Measurements from ENCODE around the gene VTI1A.

The VTI1A gene

DNA sequence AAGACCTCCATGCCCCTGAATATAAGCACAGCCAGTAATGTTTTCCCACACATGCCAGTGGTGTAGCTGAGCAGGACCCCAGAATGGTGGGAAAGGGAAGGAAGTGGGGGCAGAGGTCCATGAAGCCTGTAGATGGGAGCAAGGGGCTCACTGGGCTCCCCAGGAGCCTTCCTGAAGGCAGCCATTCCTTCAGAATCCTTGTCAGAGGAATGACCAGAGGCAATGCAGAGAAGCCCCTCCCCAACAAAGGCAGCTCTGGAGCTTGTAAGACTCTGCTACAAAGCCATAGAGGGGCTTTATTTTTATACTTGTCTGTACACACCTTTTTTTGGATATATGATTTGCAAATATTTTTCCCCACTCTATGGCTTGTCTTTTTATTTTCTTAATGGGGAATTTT is 338.1 kb downstream of the VTI1A start:
- no peak for DNase-seq (ENCODE audit: low read depth in 2 of 2)

DNA sequence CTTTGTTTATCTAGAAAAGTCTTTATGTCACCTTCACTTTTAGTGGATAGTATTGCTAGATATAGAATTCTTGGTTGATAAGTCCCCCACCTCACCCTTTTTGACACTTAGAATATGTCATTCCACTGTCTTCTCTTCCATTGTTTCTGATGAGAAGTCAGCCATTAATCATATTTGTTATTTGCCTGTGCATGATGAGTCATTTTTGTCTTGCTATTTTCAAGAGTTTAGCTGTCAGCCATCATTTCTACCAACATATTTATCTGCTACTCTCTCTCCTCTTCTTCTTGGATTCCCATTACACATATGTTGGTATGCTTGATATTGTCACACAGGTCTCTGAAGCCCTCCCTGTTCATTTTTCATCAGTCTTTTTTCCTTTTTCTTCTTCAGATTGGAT is 342.2 kb downstream of the VTI1A start:
- DNase-seq (ENCODE audit: low read depth in 2 of 2), result no peak

DNA sequence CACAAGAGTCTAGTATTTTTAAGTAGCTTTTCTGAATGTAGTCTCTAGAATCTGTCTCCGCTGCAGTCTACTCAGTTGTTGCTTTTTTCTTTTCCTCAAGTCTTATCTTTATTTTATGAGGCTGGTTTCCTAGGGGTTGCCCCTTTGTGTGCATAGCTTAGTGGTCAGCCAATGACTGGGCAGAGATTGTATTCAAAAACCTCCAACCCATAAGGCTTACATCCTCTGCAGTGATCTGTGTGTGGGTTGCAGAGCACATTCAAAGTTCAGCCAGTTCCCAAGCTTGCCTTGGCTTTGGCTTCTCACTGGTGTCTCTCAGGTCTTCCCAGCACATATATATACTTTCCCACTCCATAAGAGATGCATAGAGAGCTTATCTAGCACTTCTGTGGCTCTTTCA is 343.0 kb downstream of the VTI1A start:
- no peak for DNase-seq (ENCODE audit: low read depth in 2 of 2)

DNA sequence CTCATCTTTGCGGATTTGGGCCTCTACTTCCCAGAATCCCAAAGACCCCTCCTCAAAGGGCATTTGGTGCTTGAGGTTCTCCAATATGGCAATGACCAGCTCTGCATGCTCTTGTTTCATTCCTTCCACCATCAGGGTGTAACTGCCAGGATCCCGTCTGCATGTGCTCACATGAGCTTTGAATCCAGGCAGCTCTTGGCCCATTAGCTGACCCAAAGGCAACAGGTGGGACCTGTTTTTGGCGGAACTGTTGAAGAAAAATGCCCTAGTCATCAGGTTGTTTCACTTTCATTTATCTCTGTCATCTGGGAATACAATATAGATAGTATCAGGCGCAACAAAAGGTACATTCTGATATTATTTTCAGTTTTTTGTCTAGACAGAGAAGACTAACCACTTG is 343.9 kb downstream of the VTI1A start:
- DNase-seq (ENCODE audit: low read depth in 2 of 2), result no peak

DNA sequence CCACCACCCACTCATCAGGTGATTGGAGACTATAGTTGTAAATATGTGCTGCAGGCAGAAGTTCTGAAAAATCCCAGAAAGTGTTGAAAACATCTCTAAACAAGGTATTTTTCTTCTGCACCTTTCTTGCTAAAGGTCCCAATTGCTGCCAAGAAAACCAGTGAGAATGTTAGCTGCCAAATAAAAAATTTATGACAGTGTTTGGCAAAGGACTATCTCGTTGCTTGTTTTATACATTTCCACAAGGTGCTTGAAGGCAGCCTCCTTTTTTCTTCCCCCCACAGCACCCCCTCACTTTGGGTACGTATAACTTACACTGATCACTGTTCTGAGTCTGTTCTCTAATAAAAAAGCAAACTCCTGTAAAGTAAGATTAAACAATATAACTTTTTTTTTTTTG is 344.4 kb downstream of the VTI1A start:
- no peak for DNase-seq (ENCODE audit: low read depth in 2 of 2)

DNA sequence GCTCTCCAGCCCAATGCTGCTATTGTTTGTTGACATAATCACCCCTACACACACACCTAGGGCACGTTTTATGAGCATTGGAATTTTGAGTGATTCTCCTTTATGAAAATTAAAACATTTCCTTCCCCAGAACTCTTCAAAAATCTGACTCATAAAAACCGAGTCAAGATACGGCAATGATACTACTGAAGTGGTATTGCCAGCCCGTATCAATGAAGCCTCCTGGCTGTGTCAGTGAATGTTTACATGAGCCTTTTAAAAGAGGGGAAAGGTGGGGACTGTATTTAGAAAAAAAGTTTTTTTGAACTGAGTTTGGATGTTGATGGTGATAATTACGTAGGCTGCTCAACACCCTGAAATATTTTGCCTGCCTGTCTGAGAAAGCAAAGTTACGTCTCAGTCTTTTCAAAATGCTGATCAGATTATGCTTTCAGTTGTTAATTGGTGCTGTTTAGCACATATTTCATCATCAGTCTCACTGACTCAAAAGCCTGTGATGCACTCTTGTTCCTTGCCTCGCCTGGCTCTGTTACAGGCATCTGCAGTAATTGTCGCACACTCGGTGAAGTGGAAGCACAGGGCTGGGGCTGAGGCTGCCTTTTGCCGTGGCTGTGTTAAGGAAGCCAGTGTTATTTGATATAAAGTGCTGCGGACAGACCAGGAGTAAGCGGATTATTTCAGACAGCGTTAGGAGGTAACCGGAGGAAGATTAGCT is 345.6 kb downstream of the VTI1A start:
- DNase-seq (ENCODE audit: low read depth in 2 of 2), result no peak

DNA sequence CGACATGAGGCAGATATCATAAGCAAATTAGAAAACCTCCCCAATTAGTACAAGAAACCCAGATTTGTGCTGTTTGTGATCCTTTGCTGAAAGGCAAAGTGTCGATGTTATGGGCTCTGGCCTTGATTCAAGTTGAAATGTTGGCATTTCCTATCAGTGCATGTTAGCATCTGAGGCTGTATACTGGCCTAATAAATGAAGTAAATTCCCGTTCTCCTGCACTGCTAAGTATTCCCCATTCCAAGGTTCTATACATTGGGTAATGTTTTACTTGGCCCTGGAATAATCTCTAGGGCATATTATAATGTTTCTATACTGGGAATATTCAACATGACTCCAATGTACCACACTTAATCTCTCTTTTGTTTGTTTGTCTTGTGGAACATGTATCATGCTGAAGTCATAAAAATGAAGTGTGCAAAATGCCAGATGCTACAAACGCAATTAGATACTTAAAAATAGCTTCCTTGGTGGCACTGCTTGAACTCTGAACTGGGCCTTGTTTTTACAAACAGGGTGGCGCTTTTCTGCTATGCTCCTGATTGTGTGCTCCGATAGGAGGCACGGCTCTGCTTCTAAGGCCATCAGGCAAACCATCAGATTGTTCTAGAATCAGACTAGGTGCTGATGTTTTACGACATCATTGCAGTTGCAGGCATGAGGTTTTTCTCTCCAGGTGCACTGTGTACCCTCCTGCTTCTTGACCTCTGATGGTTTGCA is 346.3 kb downstream of the VTI1A start:
- DNase-seq (ENCODE audit: low read depth in 2 of 2), result no peak

DNA sequence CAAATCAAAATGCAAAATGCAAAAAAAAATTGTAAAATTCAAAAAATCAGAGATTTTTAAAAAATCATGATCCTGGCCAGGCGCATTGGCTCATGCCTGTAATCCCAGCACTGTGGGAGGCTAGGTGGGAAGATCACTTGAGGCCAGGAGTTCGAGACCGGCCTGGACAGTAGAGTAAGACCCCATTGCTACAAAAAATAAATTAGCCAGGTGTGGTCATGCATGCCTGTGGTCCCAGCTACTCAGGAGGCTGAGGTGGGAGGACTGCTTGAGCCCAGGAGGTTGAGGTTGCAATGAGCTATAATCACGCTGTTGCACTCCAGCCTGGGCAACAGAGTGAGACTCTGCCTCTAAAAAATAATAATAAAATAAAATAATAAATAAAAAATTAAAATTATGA is 347.2 kb downstream of the VTI1A start:
- no peak for DNase-seq (ENCODE audit: low read depth in 2 of 2)

DNA sequence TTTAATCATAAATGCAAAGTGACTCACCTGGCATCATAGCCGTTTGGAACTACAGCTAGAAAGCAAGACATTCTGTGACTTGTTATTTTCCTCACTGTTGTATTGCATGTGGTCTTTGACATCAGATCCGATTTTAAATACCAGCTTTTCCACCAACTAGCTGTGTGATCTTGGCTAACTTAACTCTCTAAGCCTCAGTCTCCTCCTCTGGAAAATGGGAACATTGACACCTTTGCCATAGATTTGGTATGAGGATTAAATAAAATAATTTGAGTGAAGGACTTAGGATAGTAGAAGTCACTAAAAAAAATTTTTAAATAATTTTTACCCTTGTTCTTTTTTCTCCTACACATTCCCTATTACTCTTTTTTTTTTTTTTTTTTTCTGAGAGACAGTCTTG is 348.1 kb downstream of the VTI1A start:
- no peak for DNase-seq (ENCODE audit: low read depth in 2 of 2)

DNA sequence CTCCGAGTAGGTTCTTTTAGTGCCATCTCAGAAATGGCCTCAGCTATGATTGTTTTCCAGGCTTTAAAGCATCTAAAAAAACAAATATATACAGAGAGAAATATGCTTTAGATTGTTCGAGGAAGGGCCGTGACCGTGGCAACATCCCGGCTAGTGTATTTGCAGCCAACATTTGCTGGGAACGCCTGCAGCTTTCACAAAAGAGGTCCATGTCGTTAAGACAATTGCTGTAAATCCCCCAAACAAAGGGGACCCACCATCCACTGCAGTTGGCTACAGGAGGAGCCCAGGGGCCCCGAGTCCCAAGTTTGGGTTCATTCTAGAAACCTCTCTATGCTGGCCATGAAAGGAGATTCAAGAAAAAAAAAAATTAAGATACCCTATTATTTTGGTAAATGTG is 350.2 kb downstream of the VTI1A start:
- no peak for DNase-seq (ENCODE audit: low read depth in 2 of 2)

DNA sequence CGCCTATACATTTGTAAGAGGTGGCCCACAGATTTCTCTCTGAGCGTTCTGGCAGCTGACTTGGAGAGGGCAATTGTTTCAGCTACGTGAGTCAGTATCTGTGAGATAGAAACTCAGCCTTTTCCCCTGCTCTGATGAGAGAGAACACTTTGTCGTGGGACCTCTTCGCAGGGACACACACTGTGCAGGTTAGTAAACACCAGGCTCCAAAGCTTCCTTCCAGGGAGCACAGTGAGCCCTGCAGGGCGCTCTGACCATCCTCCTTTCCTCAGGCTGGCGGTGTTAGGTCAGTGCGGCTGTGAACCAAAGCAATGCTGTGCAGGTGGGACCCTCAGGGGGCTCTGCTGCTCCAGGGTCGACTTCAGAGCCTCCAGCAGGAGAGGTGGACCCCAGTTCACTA is 350.8 kb downstream of the VTI1A start:
- no peak for DNase-seq (ENCODE audit: low read depth in 2 of 2)

DNA sequence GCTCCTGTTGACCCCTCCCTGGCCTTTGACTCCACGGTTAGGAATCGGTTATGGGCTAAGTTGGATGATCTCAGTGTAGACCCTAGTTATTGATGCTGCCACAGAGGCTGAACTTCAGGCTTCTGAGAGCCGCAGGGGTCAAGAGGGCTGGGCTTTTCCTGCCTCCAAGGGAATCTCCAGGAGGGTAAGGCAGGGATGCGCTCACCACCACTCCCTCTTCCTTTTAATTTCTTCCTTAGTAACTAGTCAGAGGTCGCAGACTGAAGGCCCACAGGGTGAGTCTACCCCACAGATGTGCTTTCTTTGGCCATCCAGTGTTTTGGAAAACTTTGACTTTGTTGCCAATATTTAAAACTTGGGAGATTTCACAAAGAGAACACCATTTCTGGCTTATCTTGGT is 352.0 kb downstream of the VTI1A start:
- DNase-seq (ENCODE audit: low read depth in 2 of 2), result no peak

DNA sequence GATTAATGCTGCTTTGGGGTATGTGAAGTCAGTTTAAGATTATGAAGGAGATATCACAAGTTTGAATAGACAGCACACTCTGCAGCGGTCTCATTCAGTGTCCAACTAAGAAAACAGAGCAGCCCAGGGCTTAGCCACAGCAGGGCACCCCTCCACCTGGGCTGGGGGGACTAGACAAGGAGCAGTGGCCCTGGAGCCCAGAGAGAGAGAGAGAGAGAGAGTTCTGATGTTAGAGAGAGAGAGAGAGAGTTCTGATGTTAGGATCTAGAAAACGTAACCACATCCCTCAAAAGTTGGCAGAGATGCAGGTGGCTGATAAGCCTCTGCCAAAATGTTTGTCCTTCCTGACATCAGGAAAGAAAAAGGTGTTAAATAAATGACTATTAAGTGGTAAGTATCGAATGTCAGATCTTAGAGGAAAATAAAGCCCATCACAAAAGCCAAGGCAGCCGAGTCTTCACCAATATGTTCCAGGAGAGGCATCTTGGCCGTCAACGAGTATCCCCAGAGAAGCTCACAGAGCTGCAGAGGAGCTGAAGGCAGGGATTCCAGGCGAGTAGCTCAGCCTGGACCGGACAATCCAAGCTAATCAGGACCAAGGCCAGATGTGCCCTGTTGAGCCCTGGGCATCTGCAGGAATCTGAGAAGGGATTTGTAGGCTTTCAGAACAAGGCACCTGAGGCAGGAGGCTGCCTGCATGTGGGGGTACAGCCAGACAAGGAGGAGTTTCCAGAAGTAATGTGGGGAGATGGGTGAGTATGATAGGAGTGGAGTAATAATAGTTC is 352.9 kb downstream of the VTI1A start:
- DNase-seq (ENCODE audit: low read depth in 2 of 2), result no peak

DNA sequence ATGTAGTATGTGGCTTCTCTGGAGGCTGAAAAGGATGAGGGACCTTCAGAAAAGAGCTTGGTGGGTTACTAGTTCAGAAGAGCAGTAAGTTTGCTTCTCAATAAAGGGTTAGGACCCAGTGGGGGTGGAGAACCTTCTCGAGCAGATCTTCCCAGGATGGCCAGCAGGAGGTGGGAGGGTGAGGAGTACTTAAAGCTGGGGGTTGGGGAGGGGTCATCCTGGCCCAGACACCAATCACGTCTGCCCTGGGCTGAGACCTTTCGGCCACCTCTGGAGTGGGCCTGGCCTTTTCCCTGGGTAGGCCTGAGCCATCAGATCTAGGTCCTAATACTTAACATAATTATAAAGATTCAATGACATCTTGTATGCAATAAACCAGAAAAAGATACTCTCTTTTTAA is 354.0 kb downstream of the VTI1A start:
- no peak for DNase-seq (ENCODE audit: low read depth in 2 of 2)

DNA sequence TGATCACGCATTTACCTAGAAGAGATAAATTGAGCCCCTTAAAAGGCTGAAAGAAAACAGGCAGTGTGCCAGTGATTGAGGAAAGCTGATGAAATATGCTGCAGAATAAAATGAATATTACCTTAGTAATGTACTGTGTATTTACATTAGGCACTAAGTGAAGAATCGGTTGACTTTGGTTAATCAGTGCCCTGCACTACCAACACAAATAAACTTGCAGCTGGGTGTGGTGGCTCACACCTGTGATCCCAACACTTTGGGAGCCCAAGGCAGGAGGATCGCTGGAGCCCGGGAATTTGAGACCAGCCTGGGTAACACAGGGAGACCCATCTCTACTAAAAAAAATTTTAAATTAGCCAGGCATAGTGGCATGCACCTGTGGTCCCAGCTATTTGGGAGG is 354.7 kb downstream of the VTI1A start:
- no peak for DNase-seq (ENCODE audit: low read depth in 2 of 2)

DNA sequence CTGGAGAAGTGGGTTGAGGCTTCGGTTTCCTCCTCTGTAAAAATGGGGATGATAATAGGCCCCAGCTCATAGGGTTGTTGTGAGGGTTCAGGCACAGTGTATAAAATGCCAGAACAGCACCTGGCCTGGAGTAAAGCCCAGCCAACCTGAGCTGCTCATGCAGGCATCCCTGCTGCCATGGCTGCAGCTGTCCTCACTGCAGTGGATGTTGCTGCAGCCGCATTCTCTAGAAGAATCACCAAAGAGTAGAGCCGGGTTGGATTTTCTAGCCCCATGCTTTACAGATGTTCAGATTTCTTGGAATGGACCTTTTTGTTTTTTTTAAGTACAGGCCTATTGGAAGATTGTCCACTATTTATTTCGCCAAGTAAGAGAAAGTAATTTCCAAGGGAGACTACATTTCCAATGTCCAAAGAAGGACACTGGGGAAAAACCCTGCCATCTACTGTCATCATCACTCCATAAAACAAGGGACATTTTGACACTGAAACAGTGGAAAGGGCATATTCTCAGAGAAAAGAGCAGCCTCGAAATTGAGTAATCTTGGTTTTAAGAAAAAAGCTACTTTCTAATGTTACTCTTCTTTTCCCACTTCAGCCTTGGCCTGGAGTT is 355.5 kb downstream of the VTI1A start:
- no peak for DNase-seq (ENCODE audit: low read depth in 2 of 2)

DNA sequence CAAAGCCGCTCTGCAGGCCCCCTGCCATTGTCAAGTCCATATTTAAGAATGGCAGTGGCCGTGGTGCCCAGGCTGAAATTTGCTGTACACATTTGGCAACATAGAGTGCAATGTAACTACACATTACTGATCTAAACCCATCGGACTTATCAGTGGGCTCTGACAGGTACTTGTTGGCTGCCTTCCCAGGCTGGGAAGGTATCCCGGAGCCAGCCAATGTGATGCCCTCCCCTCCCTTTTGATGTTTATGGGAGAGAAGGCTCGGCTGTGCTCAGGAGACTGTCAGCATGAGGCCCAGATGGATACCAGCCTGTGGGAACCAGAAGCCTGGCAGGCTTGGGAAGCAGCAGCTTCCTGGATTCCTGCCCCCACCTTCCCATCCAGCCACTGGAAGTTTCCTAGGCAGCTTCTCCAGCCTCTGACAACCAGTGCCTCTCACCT is 357.0 kb downstream of the VTI1A start:
- no peak for DNase-seq (ENCODE audit: low read depth in 2 of 2)

DNA sequence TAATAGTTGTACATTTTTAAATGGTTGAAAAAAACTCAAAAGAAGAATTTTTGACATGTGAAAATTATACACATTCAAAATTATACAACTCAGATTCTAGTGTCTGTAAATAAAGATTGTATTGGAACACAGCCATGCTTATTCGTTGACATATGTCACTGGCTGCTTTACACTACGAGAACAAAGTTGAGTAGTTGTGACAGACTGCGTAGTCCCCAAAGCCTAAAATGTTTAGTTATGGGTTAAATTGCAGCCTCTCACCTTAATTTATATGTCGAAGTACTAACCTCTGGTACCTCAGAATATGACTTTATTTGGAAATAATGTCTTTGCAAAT is 358.2 kb downstream of the VTI1A start:
- no peak for DNase-seq (ENCODE audit: low read depth in 2 of 2)

DNA sequence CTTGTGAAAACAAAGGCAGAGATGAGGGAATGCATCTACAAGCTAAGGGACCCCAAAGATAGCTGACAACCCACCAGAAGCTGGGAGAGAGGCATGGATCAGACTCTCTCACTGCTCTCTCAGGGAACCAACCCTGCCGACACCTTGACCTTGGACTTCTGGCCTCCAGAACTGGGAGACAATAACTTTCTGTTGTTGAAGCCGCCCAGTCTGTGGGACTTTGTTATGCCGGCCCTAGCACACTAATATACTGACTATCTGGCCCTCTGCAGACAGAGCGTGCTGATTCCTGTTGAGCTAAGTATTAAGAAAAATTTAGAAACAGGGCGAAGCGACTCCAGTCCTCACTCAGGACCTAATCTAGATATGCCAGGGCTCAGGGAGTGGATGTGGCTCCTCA is 358.7 kb downstream of the VTI1A start:
- no peak for DNase-seq (ENCODE audit: low read depth in 2 of 2)

DNA sequence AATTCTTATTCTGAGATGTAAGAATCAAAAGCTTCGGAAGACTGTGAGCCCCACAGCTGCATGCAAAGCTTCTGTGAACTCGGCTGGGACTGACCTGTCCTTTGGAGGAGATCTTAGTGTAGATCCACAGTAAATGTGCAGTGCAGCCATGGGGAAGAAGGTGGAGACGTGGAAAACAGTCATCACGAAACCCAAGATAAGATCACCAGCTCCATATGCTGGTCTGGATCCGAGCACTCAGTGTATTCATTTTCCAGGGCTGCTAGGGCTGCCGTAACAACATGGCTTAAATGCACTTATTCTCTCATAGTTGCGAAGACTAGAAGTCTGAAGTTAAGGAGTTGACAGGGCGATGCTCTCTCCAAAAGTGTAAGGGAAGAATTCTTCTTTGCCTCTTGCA is 360.0 kb downstream of the VTI1A start:
- no peak for DNase-seq (ENCODE audit: low read depth in 2 of 2)

DNA sequence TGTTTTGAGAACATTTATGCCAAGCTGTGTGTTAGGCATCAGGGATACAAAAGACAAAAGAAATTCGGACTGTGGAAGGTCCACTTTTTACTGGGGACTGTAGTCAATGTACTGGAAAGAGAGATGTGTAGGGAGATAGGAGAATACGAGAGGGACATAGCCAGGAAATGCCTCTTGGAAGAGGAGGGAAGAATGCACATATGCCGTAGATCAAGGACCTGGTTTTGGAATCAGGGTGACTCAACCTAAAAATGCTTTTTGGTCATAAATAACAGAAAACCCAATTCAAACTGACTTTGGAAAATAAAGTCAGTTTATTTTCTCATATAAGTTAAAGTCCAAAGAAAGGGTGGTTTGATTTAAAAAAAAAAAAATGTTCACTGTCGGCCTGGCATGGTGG is 362.7 kb downstream of the VTI1A start:
- DNase-seq (ENCODE audit: low read depth in 2 of 2), result no peak

DNA sequence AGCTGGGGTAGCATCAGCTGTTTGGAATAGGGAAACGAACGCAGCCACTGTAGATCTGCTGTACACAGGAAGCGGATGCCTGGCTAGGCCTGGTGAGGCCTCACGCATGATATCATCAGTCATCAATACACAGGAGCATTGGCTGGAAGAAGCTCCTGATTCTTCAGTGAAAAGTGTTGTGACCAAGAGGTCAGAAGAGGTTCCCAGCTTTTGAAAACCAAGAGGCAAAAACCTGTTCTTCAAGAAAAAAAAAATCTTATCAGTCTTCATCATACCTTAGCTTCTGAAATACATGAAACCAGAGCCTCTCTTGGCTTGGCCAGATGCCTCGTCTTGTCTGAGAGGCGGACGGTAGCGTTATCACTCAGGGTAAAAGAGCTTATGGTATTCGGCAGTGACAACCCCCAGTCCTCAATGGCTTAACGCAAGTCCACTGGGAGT is 363.7 kb downstream of the VTI1A start:
- no peak for DNase-seq (ENCODE audit: low read depth in 2 of 2)

Measured in stimulated activated CD4-positive, alpha-beta T cell treated with anti-CD3 and anti-CD28 coated beads, Interleukin-1b, Interleukin-23, amount 100 ng/mL, for 1 hour (primary cell).